Stimulated activated CD4-positive, alpha-beta T cell treated with anti-CD3 and anti-CD28 coated beads, Interleukin-4, amount 100 ng/mL, for 48 hours (primary cell): Measurements from ENCODE around the gene LAMA5.

Experiments used
- DNase-seq, 2 donors: peaks; one replicate each; pipeline ENCODE4 v3.0.0-alpha.2; 2020; ENCODE audit warnings: low read depth in 2 of 2

The LAMA5 gene

DNA sequence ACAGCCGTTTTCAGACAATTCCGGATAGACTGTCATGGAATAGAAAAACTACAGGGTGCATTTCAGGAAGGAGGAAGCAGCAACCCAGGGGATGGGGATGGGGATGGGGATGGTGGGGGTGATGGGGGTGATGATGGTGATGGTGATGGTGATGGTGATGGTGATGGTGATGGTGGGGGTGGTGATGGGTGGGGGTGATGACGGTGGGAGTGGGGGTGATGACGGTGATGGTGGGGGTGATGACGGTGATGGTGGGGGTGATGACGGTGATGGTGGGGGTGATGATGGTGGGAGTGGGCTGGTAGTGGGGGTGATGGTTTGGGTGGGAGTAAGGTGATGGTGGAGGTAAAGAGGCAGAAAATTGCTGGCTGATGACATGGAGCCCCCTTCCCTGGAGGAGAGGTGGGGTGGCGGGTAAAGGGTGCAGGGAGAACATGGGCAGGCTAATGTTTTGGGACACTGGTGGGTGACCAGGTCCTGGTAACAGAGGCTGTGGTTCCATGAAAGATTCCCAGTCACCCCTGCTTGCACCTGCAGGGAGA lies 17.5 kb downstream of the LAMA5 start:
- DNase-seq: no peak

DNA sequence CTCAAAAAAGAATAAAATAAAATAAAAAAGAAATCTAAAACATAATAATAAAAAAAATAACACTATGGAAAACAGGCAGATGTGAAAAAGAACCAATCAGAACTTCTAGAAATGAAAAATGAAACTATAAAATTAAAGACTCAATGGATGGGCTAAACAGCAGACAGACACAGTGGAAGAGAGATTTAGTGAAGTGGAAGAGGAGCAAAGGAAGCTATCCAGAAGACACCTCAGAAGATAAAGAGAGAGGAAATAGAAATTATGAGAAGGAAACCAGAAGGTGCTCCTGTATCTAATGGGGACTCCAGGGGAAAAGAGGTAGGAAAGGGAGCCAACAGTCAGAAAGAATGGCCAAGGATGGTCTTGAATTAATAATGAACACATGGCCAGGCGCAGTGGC lies 18.5 kb downstream of the LAMA5 start:
- no peak for DNase-seq

DNA sequence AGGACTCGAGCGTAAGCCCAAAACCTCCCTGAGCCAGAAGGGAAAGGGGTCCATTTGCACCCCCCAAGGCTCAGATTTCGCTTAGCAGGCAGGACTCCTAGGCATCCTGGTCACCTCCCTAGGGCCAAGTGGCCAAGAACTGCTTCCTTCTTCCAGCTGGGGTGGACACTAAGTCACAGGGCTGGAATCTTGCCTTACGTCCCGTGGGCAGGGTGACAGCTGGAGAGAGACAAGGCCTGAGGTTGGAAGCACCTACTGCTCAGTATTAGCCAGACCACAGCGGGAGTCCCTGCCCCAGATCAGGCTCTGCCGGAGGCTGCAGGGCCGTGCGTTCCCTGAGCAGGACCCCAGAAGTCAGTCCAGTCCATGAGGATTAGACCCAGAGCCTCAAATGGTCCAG lies 19.7 kb downstream of the LAMA5 start:
- DNase-seq: no peak

DNA sequence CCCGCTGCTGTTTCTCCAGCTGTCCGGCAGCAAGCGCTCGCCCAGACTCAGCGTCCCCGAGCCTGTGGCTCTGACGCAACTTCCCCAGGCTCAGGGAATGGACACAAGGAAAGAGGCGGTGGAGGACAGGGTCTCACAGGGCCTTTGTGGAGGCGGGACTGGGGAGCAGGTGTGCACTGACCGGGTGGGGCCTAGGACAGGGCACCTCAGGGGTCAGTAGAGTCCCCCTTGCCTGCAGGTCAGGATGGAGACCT lies 20.0 kb downstream of the LAMA5 start:
- no peak for DNase-seq

DNA sequence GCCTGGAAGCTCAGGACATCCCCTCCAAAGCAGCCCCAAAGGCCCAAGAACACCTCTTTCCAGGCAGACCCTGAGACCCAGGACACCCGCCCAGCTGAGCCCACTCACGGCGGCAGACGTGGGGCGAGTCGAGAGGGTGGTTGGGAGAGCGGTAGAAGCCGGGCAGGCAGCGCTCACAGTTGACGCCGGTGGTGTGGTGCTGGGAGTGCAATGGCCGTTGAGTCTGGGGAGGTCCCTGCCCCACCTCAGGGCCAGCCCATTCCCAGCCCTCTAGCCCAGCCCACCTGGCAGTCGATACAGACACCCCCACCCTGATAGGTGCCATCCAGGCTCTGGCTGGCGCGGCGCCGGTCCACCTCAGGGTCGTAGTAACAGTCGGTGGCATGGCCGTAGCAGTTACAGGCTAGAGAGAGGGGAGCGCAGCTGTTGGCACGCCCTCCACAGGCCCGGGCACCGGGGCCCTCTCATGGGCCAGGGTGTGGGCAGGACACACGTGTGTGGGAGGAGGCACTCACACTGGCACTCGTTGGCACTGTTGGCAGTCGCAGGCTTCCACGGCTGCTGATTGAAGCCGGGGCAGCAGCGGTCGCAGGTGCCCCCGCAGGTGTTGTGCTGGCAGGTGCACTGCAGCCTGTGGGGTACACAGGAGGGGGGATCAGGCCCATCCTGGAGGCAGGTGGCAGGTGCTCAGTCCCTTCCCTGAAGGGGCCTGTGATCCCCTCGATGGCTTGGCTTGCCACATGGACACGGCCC lies 20.5 kb downstream of the LAMA5 start:
- no peak for DNase-seq

DNA sequence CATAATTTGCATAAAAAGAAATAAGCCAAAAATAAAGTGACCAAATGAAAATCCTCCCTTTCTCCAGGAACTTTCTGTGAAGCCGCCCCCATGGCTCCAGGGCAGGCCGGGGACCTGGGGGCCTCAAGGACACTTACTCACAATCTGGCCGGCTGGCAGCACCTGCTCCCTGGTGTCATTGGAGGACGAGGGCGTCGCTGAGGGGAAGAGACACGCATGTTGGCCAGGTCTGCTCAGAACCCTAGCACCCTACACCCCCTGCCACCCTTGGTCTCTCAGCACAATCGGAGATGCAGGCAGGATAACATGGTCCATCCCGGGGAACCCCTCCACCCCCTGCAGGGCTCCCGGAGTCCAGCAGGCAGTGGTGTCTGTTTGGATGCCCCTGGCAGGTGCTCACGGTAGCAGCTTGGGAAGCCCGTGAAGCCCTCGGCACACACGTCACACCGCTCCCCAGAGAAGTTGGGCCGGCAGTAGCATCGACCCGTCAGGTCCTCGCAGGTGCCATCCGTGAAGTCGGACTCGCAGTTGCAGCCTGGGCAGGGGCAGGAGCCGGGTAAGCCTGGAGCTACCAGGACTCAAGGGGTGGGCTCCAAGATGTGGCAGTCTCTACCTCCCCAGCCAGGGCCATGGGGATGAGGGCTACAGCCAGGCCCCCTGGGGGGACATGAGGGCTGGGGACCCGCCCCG lies 21.3 kb downstream of the LAMA5 start:
- no peak for DNase-seq

DNA sequence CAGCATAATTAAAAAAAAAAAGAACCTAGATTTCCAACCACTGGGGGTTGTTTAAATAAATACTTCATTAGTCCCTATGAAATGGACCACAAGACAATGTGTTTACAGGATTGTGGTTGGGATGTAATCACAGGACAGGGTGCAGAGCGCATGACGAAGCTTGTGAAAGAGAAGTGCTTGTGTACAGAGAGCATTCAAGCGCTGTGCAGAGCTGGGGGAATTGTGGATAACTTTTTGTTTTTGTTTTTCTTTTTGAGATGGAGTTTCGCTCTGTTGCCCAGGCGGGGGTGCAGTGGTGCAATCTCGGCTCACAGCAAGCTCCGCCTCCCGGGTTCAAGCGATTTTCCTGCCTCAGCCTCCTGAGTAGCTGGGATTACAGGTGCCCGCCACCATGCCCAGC lies 22.3 kb downstream of the LAMA5 start:
- DNase-seq: no peak

DNA sequence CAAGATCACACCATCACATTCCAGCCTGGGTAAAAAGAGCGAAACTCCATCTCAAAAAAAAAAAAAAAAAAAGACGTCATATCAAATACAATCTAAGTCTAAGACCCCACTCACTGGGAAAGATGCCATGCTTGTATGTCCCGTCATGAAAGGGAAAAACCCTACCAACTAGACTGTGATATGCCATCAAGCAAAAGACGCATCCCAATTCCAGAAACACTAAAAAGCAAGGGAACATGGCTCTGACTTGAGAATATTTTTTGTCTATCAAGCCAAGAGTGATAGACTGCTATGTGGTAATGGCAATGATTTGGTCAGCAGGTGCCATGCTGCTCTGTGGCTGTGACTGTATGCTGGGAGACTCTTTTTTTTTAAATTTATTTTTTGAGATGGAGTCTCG lies 23.0 kb downstream of the LAMA5 start:
- DNase-seq: no peak

DNA sequence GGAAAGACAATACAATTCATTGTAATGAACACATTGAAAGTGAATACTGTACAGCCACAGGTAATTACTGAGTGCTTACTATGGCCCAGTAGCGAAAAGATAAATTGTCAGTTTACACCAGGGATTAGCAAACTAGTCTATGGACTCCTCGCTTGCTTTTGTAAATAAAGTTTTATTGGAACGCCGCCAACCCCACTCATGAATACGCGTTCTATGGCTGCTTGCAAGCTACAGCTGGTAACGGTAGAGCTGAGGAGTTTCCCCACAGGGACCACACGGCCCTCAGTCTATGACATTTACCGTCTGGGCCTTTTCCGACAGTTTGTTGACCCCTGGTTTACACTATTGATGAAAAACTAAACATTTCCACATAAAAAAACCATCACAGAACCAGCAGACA lies 24.2 kb downstream of the LAMA5 start:
- no peak for DNase-seq

DNA sequence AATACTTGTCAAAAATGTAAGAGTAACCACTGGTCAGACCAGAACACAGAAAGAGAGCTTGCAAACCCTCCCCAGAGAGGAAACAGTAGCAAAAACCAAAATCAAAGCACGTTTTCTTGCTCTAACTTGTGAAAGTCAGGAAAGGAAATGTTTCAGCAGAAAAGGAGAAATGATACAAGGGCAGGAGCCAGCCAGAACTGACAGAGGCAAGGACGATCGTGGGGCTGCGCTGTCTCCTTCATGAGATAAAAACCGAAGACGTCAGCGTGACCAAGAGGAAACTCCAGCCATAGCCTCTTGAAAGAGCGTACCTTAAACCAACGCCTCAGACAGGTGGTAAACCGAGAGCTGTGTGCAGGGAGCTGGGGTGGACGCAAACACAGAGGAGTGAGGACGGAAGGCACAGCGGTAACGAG lies 27.5 kb downstream of the LAMA5 start:
- no peak for DNase-seq

DNA sequence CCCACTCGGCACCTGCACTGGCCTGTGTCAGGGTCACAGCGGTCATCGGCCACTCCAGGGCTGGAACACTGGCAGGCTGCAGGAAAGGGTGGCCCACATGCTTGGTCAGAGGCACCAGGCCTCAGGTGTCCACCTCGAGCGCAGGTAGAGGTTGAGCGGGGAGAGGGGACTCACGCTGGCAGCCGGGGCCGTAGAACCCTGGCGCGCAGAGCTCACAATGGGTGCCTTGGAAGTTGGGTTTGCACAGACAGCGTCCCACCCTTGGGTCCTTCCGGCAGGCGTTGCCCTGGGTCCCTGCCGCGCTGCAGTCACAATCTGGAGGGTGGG lies 28.9 kb downstream of the LAMA5 start:
- no peak for DNase-seq

DNA sequence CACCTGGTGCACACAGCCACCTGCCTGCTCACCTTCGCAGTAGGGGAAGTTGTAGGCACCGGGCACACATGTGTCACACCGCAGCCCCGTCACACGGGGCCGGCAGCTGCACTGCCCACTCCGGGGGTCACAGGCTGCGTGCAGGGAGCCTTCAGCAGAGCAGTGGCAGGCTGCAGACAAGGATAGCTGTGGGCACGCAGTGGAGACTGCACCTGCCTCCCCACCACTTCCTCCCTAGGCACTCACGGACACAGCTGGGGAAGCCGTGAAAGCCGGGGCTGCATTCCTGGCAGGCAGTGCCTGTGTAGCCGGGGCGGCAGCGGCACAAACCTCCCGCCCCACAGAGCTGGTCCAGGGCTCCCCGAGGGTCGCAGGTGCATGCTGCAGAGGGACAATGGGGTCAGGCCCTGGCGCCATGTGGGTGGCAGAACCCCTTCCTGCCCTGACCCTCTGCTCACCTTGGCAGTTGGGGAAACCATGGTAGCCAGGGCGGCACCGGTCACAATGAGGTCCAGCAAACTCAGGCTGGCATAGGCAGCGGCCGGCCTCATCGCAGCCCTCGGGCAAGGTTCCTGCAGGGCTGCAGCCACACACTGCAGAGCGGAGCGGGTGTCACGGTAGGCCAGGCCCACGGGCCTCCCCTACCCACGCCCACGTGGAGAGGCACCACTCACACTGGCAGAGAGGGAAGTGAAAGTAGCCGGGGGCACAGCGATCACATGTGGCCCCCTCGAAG lies 29.4 kb downstream of the LAMA5 start:
- no peak for DNase-seq

DNA sequence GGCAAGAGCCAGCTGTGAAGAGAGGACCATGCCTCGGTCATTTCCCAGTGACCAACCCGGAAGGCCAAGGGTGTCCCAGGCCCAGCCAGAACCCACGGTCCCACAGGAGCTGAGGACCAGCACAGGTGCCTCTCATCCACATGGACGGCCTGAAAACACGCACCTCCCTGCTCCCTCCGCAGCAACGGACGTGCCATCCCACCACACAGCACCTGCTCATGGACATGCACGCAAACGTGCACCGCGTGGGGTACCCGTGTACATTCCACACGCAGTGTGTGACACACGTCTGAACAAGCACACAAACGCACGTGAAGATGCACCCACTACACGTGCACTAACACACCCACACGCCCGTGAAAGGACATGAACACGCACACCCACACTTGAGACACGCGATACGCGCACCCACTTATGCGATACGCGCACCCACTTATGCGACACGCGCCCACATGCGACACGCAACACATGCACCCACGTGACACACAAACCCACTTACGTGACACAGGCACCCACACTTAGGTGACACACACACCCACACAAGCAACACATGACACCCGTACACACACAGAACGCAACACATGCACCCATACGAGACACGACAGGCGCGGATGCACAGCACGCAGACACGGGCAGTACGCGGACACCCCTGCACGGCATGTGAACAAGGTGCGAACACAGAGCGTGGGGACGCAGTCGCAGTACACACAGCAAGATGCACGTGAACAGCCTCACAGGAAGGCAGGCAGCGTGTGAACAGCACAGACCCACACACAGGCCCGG lies 30.1 kb downstream of the LAMA5 start:
- no peak for DNase-seq

DNA sequence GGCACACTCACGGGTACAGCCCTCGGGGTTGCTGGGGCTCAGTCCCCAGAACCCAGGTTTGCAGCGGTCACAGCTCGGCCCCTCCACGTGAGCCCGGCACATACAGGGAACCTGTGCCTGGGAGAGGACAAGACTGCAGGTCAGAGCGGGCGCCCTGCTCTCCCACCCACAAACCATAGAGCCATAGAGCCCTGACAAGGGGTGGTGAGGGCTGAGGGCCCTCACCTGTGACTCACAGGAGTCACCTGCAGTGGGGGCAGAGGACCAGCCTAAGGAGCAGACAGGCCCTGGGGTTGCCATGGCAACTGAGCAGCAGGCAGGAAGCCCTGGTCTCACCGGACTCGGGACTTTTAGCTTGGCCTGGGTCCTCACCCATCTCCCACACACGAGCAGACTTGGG lies 30.8 kb downstream of the LAMA5 start:
- DNase-seq: no peak

DNA sequence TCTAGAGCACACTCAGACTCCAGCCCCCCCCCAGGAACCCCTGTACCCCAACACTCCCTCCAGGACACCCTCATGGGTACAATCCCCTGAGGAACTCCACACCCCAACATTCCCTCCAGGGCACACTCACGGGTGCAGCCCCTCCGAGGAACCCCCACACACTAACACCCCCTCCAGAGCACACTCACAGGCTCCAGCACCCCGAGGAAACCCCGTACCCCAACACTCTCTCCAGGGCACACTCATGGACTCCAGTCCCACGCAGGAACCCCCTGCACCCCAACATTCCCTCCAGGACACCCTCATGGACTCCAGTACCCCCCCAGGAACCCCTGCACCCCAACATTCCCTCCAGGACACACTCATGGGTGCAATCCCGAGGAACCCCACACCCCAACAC lies 31.6 kb downstream of the LAMA5 start:
- no peak for DNase-seq

DNA sequence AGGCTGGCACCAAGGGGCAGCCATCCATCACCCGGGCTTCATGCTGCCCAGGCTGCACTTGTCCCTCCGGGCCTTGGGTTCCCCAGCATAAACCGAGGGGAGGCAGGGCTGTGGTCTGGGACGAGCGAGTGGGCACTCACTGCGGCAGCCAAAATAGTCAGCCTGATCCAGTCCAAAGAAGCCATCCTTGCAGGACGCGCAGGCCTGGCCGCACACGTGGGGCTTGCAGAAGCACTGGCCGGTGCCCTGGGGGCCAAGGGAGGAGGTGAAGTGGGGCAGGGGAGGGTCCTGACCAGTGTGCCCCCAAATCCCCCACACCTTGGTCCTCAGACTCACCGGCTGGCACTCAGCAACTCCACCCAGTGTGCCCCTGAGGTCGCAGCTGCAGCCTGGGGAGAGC lies 32.2 kb downstream of the LAMA5 start:
- DNase-seq: no peak

DNA sequence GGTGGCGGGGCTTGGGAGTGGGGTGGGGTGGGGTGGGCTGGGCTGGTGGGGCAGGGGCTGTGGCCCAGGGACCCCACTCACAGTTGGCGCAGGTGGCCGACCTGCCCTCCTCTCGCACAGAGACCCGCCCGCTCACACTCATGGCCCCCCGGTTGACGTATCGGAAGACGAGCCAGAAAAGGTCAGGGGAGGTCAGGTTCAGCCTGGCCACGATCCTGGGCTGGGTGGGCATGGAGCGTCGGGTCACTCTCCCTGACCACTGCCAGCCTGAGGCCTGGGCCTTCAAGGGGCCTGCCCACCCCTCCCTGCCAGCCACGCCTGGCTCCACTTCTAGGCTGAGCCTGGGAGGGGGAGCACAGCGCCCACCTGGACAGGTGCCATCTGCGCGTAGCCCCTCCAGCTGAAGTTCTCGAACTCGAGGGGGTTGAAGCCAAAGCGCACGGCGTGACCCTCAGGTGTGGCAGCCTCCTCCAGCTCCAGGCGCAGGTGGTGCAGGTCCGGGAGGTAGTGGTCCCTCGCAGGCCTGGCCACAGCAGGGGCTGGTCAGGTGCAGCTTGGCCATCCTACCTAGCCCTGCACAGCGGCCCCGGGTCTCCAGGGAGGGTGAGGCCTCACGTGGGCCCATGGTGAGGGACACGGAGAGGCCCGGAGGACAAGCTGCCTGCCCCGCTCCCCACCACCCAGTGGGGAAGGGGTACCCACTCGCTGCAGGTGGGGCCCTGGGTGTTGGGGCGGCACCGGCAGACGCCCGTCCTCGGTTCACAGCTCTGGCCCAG lies 33.1 kb downstream of the LAMA5 start:
- no peak for DNase-seq

DNA sequence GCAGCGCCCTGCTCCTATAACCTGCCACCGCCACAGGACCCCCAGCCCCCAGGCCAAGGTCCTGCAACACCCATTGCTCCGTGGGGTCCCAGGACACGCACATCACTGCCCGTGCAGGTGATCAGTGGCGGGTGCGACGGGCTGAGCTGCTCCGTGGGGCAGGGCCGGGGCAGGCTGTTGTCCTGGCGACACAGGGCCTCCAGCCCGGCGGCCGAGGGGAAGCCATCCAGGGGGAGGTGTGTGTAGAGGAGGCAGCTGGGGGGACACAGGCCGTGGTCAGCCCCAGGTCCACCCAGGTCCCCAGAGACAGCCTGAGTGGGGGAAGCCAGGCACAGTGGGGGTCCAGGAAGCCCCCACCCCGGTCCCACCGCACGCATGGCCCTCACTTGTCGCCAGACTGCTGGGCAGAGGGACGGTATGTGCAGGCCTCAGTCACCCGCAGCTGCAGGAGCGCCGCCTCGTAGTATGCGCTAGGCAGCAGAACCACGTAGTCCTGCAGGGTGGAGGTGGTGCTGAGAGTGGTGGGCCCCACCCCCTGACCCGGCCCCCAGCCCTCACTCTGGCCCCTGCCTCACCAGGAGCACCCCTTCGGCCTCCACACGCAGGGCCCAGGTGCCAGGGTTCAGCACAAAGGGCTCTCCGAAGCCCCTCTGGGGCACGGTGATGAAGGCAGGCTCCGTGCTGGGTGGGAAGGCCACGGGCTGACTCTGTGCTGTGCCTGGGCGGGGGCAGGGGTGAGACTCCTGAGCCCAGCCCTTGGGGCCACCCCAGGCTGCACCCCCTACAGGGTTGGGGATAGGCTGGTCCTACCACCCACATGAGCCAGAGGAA lies 33.9 kb downstream of the LAMA5 start:
- no peak for DNase-seq

DNA sequence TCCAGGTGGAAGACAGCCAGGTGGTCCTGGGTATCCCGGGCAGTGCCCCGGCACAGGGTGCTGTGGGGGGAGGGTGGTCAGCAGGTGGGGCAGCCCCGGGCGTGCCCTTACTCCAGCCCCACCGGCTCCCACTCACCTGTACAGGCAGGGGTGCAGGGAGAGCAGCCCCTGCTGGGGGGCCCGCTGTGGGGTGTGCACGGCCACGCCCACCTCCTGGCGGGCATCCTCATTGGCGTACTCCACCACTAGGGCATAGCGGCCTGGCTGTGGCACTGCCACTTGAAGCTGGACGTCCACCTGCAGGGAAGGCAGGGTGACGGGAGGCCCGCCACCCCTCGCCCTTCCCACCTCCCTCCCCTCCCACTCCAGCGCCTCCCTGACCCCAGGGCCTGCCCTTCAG lies 34.7 kb downstream of the LAMA5 start:
- DNase-seq: no peak

DNA sequence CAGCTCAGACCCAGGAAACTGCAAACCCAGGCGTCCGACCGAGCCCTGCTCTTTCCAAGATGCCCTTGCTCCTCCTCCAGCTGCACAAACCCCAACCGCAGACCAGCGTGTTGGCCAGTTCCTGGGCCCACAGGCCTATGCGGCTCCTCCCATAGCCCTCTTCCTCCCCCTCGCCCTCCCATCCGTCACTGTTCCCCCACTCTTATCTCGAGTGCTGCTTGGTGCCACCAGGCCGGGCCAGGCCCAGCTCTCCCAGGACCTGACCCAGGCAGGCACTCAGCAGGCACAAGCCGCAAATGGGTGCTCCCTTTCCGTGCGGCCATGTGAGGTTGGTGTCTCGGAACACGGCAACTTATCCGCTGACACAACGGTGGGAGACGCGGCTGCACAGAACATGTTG lies 35.8 kb downstream of the LAMA5 start:
- no peak for DNase-seq
